NCI-H2029 treated with DMSO at 0.1 percent for 48 hours (cell line): ENCODE data around the gene SLX9.

Source experiments
- DNase-seq: peaks from one replicate; lab custom pipeline; 2025; lab: John Stamatoyannopoulos, UW

The SLX9 gene

GRCh38 chr21:44939532-44940115 is at the start of gene SLX9:
Gene SLX9, plus strand, starts transcription at chr21:44940029. Its CDS starts 29 bp downstream, at chr21:44940058.
- DNase-seq: no peak

DNA sequence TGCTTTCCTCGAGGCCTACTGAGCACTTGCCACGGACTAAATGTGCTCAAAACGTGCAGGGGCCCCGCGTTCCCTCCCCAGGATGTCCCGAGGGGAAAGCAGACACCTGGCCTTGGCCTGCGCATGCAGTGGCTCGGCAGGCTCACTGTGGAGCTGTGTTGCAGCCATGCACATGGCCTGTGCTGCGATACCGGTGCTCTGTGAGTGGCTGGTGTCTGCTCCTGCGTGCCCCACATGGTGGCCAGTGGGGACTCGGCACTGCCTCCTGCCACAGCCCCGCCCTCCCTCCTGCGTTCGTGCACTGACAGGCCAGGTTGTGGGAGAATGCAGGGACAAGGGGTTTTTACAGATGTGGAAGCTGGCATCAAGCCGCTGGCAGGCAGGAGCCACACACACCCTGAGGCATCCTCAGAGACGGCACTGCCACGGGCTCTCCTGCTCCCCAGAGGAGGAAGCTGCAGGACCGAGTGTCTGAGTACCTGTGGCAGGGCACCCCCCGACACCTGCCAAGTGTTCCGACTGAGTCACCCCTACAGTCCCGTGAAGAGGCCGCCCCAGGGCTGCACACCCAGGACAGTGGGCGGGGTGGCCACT is 49.4 kb upstream of the SLX9 start:
- DNase-seq: no peak

- no peak for DNase-seq
These were observed 48.8 kb upstream of the SLX9 start for GRCh38 chr21:44890961-44891541.

DNA sequence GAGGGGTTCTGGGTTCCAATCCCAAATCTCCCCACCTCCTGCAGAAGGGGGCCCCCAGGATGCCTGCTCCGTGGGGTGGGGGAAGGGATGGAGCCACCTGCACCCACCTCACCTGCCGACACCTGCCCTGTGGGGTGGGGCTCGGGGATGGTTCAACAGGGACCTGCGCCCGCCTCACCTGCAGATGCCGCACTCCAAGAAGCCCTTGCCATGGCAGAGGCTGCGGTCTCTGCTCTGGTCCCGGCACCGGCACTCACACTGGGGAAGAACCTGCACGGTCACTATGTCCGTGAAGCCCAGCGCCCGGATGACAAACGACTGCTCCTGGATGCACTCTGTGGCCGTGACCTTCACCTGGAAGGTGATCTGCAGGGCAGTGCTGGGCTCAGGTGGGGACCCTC is 48.2 kb upstream of the SLX9 start:
- no peak for DNase-seq

DNA sequence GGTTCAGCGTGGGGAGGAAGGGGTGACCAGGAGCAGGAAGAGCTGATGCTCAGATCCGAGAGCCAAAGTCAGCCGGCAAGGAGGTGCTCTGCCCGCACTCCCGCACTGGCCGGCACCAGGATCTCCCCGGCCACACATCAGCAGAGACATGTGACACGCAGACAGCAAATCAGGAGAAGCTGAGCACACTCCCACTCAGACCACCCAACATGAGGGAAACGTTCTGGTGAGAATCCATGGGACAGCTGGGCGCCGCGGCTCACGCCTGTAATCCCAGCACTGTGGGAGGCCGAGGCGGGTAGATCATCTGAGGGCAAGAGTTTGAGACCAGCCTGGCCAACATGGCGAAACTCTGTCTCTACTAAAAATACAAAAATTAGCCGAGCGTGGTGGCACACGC is 47.7 kb upstream of the SLX9 start:
- DNase-seq: no peak

DNA sequence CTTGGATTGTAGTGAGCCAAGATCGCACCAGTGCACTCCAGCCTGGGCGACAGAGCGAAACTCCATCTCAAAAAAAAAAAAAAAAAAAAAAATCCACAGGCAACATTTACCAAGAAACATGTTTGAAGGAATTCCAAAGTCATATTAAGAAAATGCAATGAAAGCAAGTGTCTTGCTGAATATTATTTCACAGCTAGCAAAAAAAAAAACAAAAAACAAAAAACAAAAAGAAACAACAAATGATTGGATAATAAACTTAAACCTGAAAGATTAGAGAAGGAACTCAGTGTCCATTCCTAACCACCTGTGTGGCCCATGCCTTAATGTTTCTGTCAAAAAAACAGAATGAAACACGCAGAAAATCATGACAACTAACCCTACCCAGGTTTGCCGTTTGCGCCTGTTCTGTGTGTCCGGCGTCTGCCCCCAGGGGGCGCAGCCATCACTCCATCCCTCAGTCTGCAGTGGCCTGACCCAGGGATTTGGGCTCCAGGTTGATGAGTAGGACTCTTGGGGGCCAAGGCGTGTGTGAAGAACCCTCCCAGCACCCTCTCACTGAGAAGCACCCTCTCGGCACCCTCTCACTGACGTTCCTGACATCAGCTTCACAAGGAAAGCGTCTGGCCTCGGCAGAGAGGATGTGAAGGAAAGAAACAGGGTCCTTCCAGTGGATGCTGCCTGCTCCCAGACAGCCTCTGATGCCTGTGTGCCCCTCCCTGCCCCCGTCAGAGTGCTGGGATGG is 47.1 kb upstream of the SLX9 start:
- peak; percentile 12 for DNase-seq

DNA sequence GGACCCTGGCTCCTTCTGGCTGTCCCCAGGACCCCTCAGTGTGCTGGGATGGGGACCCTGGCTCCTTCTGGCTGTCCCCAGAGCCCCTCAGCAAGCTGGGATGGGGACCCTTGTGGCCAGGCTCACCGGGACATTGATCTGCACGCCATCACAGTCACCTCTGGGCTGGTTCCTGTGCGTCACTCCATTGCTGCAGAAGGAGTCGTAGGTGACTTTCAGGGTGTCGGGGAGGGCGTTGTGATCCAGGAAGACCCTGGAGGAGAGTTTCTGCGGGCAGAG is 46.6 kb upstream of the SLX9 start:
- no peak for DNase-seq

GRCh38 chr21:44893948-44894656 is 45.7 kb upstream of the SLX9 start:
- no peak for DNase-seq

GRCh38 chr21:44894687-44895302 is 45.0 kb upstream of the SLX9 start:
- DNase-seq: no peak

DNA sequence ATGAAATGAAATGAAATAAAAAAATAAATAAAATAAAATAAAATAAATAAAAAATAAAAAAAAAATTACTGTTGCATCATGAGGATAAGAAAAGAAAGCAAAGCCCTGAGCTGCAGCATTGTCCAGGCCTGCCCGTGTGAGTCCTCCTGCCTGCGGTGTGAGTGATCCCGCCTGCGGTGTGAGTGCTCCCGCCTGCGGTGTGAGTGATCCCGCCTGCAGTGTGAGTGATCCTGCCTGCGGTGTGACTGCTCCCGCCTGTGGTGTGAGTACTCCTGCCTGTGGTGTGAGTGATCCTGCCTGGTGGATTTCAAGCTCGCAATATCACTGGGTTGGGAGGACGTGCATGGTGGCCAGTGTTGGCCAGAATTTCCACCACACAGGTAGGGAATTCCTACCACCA is 44.0 kb upstream of the SLX9 start:
- DNase-seq: no peak

DNA sequence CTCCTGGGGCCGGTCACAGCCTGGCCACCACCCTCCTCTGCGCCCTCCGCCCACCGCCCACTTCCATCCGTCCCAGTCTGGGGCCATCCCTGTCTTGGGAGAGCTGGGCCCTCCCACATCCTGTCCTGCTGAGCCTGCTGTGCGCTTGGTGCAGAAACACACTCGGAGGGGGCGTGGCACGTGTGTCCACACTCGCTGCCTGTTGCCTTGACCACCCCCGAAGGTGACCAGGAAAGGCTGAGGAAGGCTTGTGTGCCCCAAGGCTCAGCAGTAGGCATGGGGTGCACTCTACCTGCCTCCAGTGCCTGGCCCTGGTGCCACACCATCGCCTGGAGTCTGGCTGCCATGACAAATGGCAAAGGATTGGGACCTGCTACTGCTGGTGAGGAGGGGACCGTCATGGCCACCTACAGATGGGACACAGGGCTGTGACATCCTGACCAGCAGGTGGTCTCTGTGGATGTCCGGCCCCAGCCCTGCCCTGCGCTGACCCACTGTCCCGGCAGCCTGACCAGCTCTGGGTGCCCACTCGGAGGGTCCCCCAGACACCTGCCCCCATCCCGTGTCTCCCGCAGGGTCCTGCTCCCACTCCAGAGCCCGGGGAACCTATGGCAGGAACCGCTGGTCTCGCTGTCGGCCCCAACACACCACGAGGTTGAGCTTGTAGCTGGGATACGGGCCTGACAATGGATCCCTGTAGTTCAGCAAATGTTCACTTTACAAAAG is 43.1 kb upstream of the SLX9 start:
- no peak for DNase-seq

DNA sequence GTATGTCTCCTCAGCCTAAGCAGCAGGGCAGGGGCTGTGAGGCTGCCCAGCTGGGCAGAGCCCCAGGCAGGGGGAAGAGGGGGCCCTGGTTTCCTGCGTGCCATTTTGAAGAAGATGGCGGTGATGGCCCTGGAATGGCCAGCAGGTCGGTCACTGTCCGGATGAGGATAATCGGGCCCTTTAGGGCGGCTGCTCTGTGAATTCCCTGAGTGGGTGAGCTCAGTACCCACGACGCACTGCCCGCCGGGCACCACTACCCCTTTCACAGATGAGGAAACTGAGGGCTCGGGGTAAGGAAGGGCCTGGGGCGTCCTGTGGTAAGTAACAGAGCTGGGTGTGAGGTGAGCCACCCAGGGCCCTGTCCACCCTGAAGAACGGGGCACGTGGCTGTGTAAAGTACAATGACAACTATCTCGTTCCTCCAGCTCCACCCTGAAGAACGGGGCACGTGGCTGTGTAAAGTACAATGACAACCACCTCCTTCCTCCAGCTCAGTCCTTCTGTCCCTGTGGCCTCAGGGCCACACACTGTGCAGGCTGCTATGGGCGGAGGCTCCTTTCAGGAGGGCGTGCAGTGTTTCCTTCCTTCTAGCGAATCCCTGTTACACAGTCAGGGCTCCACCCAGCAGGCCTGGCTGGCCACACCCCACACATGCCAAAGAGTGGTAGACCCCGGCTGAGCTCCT is 42.4 kb upstream of the SLX9 start:
- DNase-seq: no peak

- DNase-seq: no peak
These were observed 41.8 kb upstream of the SLX9 start for GRCh38 chr21:44898011-44898488.

DNA sequence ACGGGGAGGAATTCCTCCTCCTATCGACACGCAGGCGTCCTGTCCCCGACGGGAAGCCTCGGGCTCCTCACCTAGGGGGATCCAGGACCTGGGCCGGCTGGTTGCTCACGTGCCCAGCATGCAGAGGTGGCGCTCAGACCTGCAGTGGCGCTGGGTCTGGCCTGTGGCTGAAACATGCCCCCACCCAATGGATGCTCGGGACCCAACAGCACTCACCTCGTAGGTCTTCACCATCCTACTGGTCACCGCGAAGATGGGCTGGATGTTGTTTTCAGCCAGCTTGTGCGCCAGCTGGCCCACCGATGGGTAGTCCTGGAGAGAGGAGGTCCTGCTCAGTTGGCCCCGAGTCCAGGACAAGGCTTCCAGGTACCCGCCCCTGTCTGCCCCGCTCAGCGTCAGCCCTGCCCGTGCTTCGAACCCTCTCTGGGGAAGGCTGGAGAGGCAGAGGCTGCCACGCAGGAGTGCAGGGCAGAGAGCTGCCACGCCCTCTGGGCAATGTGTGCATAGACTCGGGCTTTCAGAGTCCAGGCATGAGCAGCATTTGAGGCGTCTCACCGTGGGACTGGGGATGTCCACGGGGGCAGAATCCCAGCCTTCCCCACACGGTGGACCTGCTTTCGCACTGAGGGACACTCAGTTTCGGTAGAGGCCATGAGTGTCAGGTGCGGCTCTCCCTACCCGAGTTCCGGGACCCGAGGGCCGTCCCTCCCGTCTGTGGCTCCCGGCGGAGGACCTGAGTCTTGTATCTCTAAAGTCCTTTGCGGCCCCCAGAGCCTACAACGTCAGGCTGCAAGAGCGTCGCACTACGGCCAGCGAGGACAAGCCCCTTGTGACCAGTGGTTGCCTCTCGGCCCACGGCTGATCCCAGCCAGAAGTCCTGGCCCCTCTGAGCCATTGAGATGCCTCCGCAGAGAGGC is 40.7 kb upstream of the SLX9 start:
- DNase-seq: no peak

- no peak for DNase-seq
These were observed 39.9 kb upstream of the SLX9 start for GRCh38 chr21:44899768-44900558.

DNA sequence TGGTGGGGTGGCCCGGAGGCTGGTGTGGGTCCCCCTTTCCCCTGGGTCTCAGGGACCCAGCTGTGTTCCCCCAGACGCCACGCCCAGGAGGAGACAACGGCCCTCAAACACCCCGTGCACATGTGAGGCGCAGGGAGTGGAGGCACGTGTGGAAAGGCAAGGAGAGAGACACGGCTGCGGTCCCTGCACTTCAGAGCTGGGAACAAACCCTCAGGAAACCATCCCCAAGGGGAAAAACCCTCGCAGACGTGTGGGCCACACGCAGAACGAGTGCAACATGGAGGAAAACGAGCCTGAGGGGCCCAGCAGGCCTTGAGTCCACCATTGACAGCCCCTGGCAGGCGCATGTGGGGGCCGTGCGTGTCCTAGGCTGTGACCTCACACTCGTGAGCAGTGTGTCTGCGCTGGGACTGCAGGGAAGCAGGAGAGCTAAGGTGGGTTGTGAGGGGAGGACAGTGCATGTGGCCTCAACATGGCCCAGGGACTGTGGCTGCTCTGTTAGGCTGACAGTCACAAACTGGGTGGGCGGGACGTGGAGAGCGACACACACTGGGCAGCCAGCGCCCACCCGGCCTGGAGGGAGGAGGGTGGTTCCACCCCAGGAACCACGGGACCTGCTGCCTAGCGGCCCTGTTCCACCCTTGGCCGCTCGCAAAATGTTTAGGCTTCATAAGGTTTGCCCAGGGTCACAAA is 39.1 kb upstream of the SLX9 start:
- DNase-seq: no peak

GRCh38 chr21:44901391-44902074 is 38.3 kb upstream of the SLX9 start:
- DNase-seq: no peak
